ENCODE measurements around the gene TMEM217.

GRCh38 chr6:37260444-37260843 is 2.5 kb upstream of the TMEM217 start:
- TF ChIP-seq CTCF (IDR thresholded peaks at IDR 0.05): no peak
- no peak for TF ChIP-seq POLR2A (IDR thresholded peaks at IDR 0.05)
